Fibroblast of upper back skin (primary cell): ENCODE data around the gene VCX2.
"Not testable (repeated sequence)": the region's sequence is repeated elsewhere in the genome, so short reads cannot be mapped to it uniquely, and the experiment has no call there.

Source experiments
- DNase-seq: peaks from one replicate; pipeline ENCODE4 v3.0.0-alpha.2; 2013

The VCX2 gene

DNA sequence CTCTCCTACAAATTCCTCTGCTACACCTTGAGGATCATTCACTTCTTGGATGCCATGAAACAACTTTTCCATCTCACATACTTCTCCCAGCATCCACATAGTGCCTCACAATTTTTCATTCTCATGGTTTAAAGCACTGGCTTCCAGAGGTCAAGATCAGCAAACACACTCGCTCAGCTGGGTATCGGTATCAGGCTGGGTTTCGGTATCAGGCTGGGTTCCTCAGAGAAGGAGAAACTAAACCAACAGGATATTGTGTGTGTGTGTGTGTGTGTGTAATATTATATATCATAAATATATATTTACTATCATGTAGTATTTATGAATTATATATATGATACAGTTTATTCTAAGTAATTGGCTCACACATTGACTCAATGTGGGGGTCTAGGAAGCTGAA is at the start of gene VCX2:
Gene VCX2, minus strand, starts transcription at position 99 of the 400 bp plus-strand sequence. CDS start 624 bp downstream, outside the sequence.
- DNase-seq = not testable (repeated sequence)

DNA sequence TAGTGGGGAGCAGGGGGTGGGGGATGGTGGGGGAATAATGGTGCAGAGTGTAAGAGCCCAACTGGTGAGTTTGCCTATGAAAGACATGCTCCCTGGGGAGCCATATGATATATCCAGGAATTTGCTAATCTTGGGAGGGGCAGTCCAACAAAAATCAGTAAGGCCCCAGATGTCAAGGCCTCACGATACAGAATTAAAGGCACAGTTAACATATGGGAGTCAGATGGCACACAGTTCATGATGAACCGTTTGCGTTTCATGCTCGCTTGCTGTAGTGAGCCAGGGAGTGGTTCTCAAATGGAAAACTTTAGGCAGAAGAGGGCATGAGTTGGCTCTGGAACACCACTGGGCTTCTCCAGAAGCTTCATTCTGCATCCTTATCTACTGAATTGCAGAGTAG is 33.9 kb upstream of the VCX2 start:
- no peak for DNase-seq

DNA sequence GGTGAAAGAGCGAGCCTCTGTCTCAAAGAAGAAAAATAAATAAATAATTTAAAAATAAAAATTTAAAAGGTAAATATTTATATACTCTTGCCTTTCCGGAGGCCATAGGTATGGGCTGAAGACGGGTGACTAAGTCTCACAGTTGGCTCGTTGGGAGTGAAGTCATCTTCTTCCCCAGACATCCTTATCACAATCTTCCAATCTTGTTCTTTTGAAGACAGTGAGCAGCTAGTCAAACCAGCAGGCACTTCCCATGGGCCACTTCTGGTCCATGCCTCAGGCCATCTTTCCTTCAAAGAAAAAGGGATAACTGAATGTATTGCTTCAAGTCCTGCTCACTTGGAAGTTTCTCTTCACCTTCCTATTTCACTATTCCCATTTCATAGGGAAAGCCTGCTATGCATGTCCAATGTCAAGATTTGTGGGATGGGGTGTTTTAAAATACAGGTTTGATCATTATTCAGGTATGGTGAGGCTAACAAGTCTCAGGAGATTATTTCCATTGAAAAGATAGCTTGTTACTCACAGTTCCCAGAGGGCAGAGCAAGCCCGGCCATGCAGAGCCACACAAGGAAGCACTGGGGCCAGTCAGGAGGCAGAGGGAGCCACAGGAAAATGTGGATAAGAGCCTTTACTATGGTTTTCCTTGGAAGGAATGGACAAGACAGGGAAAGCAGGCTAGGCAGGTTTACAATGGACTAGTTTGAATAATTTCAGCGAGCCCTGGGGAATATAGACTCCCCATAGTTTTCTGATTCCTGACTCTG is 33.3 kb upstream of the VCX2 start:
- no peak for DNase-seq

DNA sequence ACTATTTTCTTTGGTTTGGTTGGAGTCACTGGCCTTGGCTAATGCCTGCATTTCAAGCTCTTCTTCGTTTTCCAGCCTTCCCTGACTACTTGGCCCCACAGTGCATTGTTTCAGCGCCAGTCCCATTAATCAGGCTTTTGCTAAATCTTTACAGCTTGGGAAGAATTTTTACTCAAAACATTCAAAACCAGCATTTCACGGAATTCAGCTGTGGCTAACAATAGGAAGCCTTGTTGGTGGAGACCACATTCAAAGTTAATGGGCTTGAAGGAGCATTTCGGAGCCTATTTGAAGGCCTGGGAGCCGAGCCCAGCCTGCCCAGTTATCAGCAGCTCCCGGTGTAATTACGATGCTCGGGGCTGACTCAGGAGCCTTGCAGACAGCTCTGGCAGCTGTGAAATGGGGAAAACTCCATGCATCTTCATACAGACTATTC is 30.8 kb upstream of the VCX2 start:
- peak; percentile 67 for DNase-seq

DNA sequence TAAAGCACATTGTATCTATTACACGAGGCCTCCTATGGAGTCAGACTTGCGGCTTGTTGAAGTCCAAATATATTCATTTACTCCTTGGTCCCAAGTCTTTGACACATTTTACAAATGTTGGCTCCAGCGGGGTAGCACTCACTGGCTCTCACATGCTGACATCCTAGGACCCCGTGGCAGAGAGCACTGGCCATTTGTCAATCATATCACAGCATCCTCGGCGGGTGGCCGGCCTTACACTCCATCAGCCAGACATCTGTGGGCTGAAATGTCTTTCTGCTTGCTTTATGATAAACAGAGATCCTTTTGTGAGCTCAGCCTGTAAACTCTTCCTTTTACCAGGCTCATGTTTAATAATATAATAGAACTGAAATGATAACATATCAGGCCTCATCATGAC is 25.7 kb upstream of the VCX2 start:
- DNase-seq = no peak

DNA sequence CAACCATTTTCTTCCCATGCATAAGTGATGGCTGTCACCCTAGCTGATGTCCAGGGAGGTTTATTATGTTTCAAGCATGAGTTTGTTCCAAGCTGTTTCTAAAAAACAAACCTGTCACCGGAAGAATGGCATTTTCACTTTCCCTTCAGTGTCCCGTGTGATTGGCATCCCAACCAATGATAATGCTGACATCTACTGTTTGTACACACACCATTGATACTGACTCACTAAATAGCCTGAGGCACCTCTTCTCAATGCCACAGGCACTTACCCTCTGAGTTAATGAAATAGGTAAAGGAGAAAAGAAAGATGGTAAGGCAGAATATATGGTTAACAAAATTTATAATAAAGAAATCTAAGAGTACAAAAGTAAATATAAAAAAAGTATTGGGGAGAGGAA is 23.1 kb upstream of the VCX2 start:
- no peak for DNase-seq

DNA sequence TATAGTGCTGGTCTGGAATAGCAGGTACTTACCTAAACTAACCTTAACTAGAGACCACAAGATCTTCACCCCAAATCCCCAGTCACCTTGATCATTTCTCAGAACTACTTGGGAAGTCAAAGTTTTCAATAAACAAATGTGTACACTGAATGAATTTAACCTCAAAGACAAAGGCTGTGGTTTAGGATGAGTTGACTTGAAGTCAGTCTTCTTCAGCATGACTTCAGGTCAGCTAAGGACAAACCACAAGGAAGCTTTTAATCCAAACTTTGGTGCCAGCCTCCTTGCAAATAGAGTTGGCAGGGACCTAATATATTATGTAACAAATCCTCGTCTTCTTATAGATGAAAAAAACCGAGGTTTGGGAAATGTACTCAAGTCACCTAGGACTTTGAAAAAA is 21.2 kb upstream of the VCX2 start:
- no peak for DNase-seq

DNA sequence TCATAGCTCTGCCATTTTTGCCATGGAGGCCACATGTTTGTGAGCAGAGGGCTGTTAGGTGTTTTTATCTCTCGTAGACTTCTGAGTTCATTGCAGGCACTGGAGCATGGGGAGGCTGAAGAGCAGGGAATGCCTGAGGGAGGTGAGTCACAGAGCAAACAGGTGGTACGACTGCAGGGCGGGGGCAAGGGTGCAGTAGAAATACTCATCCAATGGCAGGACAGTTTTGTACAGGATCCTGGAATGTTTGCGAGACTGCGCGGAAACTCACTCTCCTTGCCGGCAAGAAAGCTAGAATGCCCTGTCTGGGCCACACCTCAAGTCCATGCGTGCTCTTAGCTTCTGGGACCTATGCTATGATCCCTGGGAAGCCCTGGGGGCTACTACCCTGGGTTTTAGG is 20.0 kb upstream of the VCX2 start:
- DNase-seq = no peak

DNA sequence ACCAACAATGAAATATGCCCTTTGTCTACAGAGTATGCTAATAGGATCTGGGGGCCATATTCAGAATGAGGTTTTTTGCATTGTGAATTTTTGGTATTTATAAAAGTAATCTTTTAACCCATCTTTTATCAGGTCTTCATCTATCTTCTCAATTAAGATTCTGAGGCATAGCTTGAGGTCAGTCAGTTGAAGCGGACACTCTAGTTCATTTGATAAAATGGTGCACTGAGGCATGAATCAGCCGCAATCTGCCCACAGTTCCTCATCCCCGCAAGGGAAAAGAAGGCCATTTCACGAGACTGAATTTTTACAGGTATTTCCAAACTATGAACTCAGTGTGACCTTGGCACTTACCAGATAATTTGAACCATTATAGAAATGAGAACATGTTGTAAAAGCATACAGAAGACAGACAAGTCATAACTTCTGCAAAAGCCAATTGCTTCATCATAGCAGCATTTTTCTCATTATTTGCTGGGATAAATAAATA is 19.3 kb upstream of the VCX2 start:
- DNase-seq = no peak

DNA sequence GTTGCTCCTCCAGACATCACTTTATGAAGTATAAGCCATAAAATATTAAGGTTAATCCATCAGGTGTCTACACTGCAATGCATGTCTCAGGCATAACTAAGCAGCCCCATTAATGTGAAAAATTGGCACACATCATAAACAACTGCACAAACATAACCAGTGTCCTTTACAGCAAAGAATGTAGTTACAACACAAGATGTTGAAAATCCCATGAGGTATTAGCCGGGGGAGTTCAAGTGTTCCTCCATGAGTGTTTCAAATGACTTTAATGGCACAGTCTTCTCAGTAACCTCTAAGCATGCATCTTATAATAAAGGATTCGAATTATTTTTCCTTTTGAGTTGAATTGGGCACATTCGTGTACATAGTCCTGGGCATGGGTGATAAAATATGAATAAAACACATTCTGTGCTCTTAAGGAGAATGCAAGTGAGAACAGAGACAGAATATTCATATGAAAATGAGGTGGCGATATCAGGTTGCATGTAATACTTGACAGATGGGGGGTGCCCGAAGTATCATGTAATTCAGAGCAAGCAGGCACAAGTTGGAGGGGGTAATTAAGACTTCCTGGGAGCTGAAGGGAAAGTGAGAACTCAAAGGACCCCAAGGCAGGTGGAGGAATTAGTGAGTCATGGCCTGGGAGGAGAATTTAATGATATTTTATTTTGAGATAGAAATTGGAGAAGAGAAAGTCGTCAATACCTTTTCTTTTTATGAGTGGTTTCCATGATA is 18.2 kb upstream of the VCX2 start:
- no peak for DNase-seq

DNA sequence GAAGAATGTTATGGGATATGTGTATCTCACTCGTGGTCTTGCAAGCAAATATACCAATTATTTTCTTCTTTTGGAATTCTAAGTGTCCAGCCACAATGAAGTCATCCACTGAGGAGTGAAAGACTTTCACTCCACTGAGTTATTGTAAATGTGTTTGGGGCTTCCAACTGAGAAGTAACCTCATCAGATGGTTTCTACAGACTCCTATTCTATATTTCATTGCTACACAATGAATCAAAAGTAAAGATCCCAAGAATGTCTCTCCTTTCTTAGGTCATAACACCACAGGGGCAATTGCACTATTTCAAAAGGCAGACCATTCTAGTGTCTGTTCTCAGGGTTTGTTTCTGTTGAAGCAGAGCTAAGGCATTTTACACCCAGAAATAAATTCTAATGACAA is 12.3 kb upstream of the VCX2 start:
- peak; percentile 9 for DNase-seq

DNA sequence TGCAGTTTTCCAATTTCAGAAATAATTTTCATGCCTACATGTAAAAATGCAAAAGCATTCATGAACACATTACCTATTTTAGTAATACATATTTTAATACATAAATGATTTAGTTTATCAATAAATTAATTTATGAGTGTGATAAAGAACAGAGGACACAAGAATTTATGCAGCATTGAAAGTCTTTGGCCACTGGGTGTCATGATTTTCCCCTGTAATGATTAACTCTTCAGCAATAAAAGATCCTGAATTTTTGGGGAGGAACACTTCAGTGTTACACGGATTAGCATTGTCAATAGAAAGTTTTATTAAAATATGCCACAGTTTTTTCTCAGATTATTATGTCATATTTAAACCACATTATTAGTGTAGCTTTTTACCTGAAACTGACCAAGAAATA is 8.6 kb upstream of the VCX2 start:
- DNase-seq = peak; percentile 0

DNA sequence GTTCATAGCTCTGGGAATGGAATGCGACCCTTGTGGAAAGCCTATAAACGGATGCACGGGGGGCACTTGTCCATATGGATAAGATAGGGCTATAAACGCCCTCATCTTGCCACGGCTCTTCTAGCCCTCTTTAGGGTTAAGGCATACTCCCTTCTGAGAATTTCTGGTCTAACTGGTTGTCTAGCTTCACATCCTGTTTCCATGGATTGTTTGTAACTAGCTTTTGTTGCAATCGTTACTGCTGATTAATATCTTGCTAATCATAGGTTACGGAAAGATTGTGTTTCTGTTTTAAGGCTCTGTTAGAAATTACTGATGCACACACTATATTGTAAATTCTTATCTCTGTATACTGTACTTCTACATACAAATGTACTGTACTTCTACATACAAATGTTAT is 17.1 kb downstream of the VCX2 start:
- not testable (repeated sequence) for DNase-seq

DNA sequence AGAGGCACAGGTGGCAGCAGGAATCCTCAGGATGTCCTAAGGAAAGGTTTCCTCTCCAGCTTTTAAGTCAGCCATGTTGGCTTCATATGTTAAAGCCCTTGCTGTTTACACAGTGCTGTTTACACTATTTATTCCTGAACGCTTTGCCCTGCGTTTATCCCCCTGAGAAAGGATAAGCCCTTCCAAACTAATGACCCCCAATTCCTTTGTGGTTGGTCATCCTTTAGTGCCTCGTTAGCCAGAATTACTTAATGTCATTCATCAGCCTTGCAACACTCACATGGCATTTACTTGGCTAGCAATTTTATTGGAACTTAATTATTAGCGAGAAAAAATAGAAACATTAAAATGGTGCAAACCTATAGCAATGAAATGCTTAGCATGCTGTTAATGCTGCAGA is 23.8 kb downstream of the VCX2 start:
- DNase-seq = no peak

DNA sequence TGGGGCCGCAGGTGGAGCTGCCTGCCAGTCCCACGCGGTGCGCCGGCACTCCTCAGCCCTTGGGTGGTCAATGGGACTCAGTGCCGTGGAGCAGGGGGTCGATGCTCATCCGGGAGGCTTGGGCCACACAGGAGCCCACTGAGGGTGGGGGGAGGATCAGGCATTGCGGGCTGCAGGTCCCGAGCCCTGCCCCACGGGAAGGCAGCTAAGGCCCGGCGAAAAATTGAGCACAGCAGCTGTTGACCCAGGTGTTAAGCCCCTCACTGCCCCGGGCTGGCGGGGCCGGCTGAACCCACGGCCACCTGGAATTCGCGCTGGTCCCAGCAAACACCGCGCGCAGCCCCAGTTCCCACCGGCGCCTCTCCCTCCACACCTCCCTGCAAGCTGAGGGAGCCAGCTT is 26.1 kb downstream of the VCX2 start:
- no peak for DNase-seq

DNA sequence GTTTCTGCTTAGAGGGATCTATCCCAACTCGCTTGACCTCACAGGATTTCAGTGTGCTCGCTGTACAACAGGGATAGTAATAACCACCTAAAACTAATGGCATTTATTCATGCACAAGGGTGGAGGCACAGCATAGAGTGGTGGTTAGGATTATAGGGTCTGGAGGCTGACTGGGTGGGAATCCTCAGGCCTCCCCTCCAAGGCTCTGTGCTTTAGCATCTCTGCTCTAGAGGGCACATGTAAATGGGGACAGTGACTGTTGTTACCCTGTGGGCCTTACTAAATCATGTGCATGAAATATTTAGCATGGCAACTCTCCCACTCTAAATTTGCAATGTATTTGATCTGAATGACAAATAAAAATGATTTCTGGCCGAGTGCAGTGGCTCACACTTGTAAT is 29.2 kb downstream of the VCX2 start:
- no peak for DNase-seq

DNA sequence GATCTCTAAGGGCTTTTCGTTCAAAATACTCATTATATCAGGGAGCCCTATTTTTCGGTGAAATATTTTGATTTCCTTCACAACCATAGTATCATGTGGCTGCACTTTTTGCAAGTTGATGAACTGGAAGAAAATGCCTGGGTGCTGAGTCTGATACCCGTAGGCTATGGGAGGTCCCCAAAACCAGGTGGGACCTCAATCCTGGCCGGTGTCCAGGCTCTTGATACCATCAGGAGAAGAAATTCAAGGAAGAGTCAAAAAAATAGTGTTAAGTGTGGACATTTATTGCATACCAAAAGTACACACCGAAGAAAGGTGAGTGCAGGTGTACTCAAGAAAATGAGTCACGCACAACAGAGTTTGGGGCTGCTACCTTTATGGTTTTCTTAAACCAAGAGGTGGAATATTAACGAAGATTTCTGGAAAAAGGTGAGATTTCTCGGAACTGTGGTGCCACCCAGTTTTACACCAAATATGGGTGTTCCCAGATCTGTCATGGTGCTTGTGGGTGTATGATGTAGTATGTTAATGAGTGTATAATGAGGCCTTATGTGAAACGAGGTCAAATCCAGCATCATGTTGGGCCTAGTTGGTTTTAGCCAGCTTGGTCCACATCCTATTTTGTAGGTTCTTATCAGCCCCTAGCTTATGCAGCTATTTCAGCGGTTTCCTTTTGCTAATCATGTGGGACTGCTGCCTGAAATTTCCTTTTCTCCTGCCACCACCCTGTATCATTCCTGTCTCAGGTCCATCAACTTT is 29.9 kb downstream of the VCX2 start:
- no peak for DNase-seq

DNA sequence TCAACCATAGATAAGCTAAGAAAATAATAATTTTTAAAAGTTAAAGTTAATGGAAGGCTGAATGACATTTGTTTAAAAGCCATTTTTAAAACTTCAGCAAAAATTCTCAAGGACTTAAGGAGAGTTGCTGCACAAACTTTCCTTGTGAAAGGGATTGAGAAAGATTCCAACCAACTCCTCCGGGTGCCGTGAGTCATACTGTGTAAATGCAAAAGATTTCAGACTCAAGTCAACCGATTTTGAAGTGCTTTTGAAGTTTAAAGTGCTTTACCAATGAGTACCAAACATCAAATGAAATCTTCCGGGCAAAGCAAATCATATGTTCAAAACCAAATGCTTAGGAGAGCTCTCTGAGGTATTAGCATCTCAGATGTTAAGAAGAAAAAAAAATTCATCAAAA is 31.4 kb downstream of the VCX2 start:
- peak; percentile 62 for DNase-seq

DNA sequence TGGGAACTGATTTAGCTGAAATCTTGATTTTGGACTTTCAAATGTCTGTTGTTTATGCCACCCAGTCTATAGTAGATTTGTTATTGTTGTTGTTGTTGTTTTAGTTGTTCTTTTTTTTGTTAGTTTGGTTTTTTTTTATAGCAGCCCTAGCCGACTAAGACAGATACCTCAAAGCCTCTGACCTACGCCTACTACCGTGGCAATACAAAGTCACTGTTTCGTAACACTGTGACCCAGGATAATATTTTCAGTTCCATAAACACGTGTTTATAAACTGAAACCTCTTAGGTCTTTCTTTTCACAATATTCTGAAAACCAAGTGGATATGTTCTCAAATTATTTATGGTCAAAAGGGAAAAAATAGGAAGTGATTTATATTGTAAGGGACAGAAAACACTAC is 32.8 kb downstream of the VCX2 start:
- DNase-seq = no peak

DNA sequence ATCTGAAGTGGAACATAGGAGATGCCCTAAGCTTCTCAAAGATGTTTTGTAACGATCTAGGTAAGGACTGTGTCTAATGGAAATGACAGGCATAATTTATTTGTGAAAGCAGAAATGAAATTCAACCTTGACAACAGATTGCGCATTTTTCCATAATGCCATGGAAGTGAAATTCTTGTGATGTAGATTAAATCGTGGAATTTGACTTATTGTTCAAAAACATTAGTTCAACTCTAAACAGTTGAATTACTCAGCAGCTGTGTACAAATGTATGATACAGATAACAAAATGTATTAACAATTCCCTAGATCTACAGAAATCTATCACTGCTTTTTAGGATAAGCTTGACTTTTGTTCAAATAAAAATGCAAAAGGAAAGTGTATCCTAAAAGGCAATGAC is 44.4 kb downstream of the VCX2 start:
- DNase-seq = no peak

DNA sequence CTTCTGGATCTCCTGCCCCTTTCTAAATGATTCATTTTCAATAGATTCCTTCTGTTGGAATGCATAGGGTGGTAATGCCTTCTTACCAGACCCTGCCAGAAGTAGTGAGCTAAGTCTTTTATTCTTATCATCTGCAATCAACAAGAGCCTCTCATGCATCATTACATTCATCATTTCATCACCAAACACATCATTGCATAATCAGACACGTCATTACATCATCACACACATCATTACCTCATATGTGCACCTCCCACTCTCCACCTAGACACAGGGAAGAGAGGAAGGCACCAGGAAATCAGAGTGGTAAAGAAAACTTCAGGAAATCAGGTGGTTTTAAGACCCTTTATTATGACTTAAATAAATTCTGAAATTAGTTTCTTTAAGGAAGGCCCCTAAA is 45.0 kb downstream of the VCX2 start:
- no peak for DNase-seq

DNA sequence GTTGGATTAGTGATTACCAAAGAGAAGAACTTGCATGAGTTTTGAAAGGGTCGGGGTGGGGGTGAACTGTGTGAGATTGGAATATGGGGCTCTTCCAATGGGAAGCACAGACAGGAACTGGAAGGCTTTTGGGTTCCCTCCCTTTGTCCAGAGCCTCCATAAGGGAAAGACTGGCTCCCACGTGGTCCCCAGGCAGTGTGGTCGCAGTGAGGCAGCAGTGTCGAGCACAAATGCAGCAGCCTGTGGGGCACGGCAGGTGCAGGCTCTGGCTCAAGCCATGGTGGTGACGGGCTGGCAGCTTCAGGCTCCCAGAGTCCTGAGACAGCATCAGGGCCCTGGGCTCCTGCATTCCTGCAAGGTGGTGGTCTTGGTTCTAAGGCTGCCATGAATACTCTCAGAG is 45.5 kb downstream of the VCX2 start:
- no peak for DNase-seq

DNA sequence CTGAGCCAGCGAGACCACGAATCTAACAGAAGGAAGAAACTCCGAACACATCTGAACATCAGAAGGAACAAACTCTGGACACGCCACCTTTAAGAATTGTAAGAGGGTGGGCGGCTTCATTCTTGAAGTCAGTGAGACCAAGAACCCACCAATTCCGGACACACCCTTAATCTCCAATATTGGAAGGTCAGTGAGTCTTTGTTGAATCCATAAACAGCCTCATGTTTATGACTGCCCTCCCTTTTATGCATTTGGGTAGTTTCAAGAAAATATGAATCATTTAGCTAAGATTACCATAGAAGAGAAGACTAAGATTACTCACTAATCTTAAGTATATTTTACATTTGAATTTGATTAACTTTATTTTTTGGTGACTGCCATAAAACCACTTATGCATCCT is 48.5 kb downstream of the VCX2 start:
- no peak for DNase-seq

DNA sequence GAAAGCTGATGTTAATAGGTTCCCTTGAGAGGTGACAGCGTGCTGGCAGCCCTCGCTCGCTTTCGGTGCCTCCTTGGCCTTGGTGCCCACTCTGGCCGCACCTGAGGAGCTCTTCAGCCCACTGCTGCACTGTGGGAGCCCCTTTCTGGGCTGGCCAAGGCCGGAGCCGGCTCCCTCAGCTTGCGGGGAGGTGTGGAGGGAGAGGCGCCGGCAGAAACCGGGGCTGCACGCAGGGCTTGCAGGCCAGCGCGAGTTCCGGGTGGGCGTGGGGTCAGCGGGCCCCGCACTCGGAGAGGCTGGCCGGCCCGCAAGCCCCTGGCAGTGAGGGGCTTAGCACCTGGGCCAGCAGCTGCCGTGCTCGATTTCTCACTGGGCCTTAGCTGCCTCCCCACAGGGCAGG is 49.7 kb downstream of the VCX2 start:
- DNase-seq = not testable (repeated sequence)
